Suprapubic skin (tissue), 4 donors: ENCODE data around the gene FKBP5. TPM values are rescaled to one million over a fixed set of nuclear protein-coding genes. Genes with fewer than 3 reads are reported as not detected.
"Not testable (repeated sequence)": the region's sequence is repeated elsewhere in the genome, so short reads cannot be mapped to it uniquely, and the experiment has no call there.

Experiments
- DNase-seq, 2 donors: peaks; one replicate each; pipeline ENCODE4 v3.0.0-alpha.2; 2019; ENCODE audit warnings: low spot score in 2 of 2
- H3K27ac ChIP-seq: fragments of 200-600 bp; sonication (generic); one replicate; pipeline ENCODE4 v1.5.1; 2019
- H3K27me3 ChIP-seq: fragments of 200-600 bp; sonication (generic); one replicate; pipeline ENCODE4 v1.5.1; 2019
- H3K36me3 ChIP-seq: fragments of 200-600 bp; sonication (generic); one replicate; pipeline ENCODE4 v1.5.1; 2019
- H3K4me1 ChIP-seq: fragments of 200-600 bp; sonication (generic); one replicate; pipeline ENCODE4 v1.5.1; 2019
- H3K4me3 ChIP-seq: fragments of 200-600 bp; sonication (generic); one replicate; pipeline ENCODE4 v1.5.1; 2019; ENCODE audit warnings: mild to moderate bottlenecking
- H3K9me3 ChIP-seq: fragments of 200-600 bp; sonication (generic); one replicate; pipeline ENCODE4 v1.5.1; 2019
- CTCF ChIP-seq, 2 donors: fragments of 200-600 bp in 1 of 2; fragments of 450-650 bp in 1 of 2; sonication (generic) in 1 of 2; IDR thresholded peaks; one replicate each; pipeline ENCODE4 v1.5.1; 2016 to 2019; ENCODE audit warnings: antibody characterized with exemption in 2 of 2, mild to moderate bottlenecking in 1 of 2, moderate library complexity in 1 of 2
- EP300 ChIP-seq: sonication (generic); formaldehyde crosslinking; IDR thresholded peaks from one replicate; pipeline ENCODE4 v1.6.1; 2017; ENCODE audit warnings: antibody characterized with exemption
- POLR2A ChIP-seq, 2 donors: fragments of 450-650 bp; IDR thresholded peaks; one replicate each; pipeline ENCODE4 v1.6.1; 2017; ENCODE audit warnings: antibody characterized with exemption in 2 of 2, mild to moderate bottlenecking in 2 of 2, moderate library complexity in 2 of 2
- POLR2AphosphoS5 ChIP-seq, 3 donors: sonication (generic); formaldehyde crosslinking; IDR thresholded peaks; one replicate each; pipeline ENCODE4 v1.6.1; 2017; ENCODE audit warnings: antibody characterized with exemption in 3 of 3
- WGBS: methylation state at CpG from one replicate; pipeline ENCODE4 v1.1.5; 2018; 5-methylcytosine and 5-hydroxymethylcytosine counted together
- total RNA-seq, 4 donors: library from RNA; depleted of rRNA; stranded (reverse); fragments of >200 nt; gene quantifications; one replicate each; pipeline ENCODE4 v1.1.0, GENCODE V29; 2016

Gene FKBP5
- total RNA-seq, 4 donors from 2014 or later, result 198 to 321 (median 244) TPM

GRCh38 chr6:35600659-35601125 lies 88.0 kb downstream of the FKBP5 start:
- Histone ChIP-seq H3K27me3 (no peaks in the 10 kb centered on the region), H3K27ac (peak overlapping the region; percentile 99), H3K4me1 (peaks cover 97% of the 10 kb centered on the region), H3K36me3 (peaks cover 15% of the 10 kb centered on the region), H3K4me3 (peak overlapping the region; percentile 21), H3K9me3 (no peaks in the 10 kb centered on the region)
- WGBS, result 6% methylated on average over 1 of the region's 1 CpG
- DNase-seq, result no peak
- no peak for TF ChIP-seq POLR2AphosphoS5 (IDR thresholded peaks at IDR 0.05)
- no peak for TF ChIP-seq POLR2A (IDR thresholded peaks at IDR 0.05)
- no peak for TF ChIP-seq CTCF (IDR thresholded peaks at IDR 0.05)
- no peak for TF ChIP-seq EP300

GRCh38 chr6:35599761-35600658 lies 88.7 kb downstream of the FKBP5 start:
- H3K9me3 ChIP-seq, result no peaks in the 10 kb centered on the region
- peaks cover 22% of the 10 kb centered on the region for H3K36me3 ChIP-seq
- 78% methylated on average over 8 of the region's 8 CpGs for WGBS
- no peak for TF ChIP-seq POLR2A (IDR thresholded peaks at IDR 0.05)
- no peak for TF ChIP-seq POLR2AphosphoS5 (IDR thresholded peaks at IDR 0.05)
- no peak for TF ChIP-seq CTCF (IDR thresholded peaks at IDR 0.05)
- no peak for TF ChIP-seq EP300
- H3K4me1 ChIP-seq, result peaks cover 99% of the 10 kb centered on the region
- H3K27me3 ChIP-seq, result no peaks in the 10 kb centered on the region
- no peak for DNase-seq
- H3K4me3 ChIP-seq, result no peak overlapping the region
- peak overlapping the region; percentile 99 for H3K27ac ChIP-seq

- Histone ChIP-seq H3K27ac (peak overlapping the region; percentile 35), H3K36me3 (peaks cover 36% of the 10 kb centered on the region), H3K4me1 (peaks cover 99% of the 10 kb centered on the region)
- 93% methylated on average over 8 of the region's 8 CpGs for WGBS
- not testable (repeated sequence) for H3K27me3 ChIP-seq, H3K9me3 ChIP-seq, DNase-seq, H3K4me3 ChIP-seq
Observed at GRCh38 chr6:35598621-35599020, 90.1 kb downstream of the FKBP5 start.

GRCh38 chr6:35596448-35597442 lies 92.0 kb downstream of the FKBP5 start:
- TF ChIP-seq CTCF (IDR thresholded peaks at IDR 0.05), result no peak
- TF ChIP-seq POLR2A (IDR thresholded peaks at IDR 0.05), result no peak
- TF ChIP-seq POLR2AphosphoS5 (IDR thresholded peaks at IDR 0.05), result no peak
- no peak for TF ChIP-seq EP300
- H3K4me3 ChIP-seq, result no peak overlapping the region
- no peaks in the 10 kb centered on the region for H3K27me3 ChIP-seq
- H3K4me1 ChIP-seq, result peaks cover 99% of the 10 kb centered on the region
- no peaks in the 10 kb centered on the region for H3K9me3 ChIP-seq
- peak overlapping the region; percentile 75 for H3K27ac ChIP-seq
- 64% methylated on average over 8 of the region's 8 CpGs for WGBS
- H3K36me3 ChIP-seq, result peaks cover 53% of the 10 kb centered on the region
- DNase-seq, result no peak

GRCh38 chr6:35594503-35595186 lies 94.1 kb downstream of the FKBP5 start:
- Histone ChIP-seq H3K36me3 (peaks cover 66% of the 10 kb centered on the region), H3K27ac (no peak overlapping the region), H3K27me3 (no peaks in the 10 kb centered on the region), H3K9me3 (no peaks in the 10 kb centered on the region), H3K4me3 (no peak overlapping the region), H3K4me1 (peaks cover 99% of the 10 kb centered on the region)
- no peak for TF ChIP-seq EP300
- WGBS, result 95% methylated on average over 6 of the region's 6 CpGs
- DNase-seq, result no peak
